Measurements from ENCODE around the gene ZNF609. TPM values are rescaled to one million over a fixed set of nuclear protein-coding genes. Genes with fewer than 3 reads are reported as not detected.
A peak's percentile ranks its signal among the peaks of the same experiment; 100 is the strongest.

ZNF609 gene
- total and polyA plus RNA-seq, 9 donors: 12.1 to 20.8 (median 16.9) TPM

GRCh38 chr15:64710676-64711428 is 250.5 kb downstream of the ZNF609 start:
- Histone ChIP-seq H3K36me3 (ENCODE audit: control insufficient read depth, insufficient read depth, low read length) (no peaks in the 10 kb centered on the region), H3K9me3 (replicated peaks; ENCODE audit: control insufficient read depth, low read depth, low read length) (no peaks in the 10 kb centered on the region), H3K27me3 (ENCODE audit: control insufficient read depth, insufficient read depth, low read length) (no peaks in the 10 kb centered on the region), H3K4me1 (ENCODE audit: control insufficient read depth, insufficient read depth, low read length) (no peaks in the 10 kb centered on the region), H3K27ac (ENCODE audit: low read length) (no peak overlapping the region), H3K4me3 (ENCODE audit: low read length) (no peak overlapping the region)
- WGBS (ENCODE audit: insufficient coverage): 91% methylated on average over 5 of the region's 7 CpGs
- DNase-seq: no peak

GRCh38 chr15:64712353-64712752 is 252.0 kb downstream of the ZNF609 start:
- Histone ChIP-seq H3K4me3 (ENCODE audit: low read length) (no peak overlapping the region), H3K27ac (ENCODE audit: low read length) (no peak overlapping the region), H3K4me1 (ENCODE audit: control insufficient read depth, insufficient read depth, low read length) (peaks cover 2% of the 10 kb centered on the region), H3K9me3 (replicated peaks; ENCODE audit: control insufficient read depth, low read depth, low read length) (no peaks in the 10 kb centered on the region), H3K36me3 (ENCODE audit: control insufficient read depth, insufficient read depth, low read length) (no peaks in the 10 kb centered on the region), H3K27me3 (ENCODE audit: control insufficient read depth, insufficient read depth, low read length) (no peaks in the 10 kb centered on the region)
- no CpG with 5 or more reads among the region's 2 CpGs for WGBS (ENCODE audit: insufficient coverage)
- no peak for DNase-seq

DNA sequence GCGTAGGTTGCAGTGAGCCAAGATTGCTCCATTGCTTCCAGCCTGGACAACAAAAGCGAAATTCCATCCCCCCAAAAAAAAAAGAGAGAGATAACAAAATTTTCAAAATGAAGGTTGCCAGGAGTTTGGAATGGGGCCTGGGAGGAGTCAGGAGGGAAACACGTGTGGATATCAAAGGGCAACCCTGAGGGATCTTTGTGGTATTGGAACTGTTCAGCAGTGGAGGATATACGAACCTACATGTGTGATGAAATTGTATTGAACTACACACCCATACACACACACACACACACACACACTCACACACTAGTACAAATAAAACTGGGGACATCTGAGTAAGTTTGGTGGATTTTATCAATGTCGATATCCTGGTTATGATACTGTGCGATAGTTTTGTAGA is 253.2 kb downstream of the ZNF609 start:
- no peak overlapping the region for H3K27ac ChIP-seq (ENCODE audit: low read length)
- H3K36me3 ChIP-seq (ENCODE audit: control insufficient read depth, insufficient read depth, low read length): no peaks in the 10 kb centered on the region
- no peak overlapping the region for H3K4me3 ChIP-seq (ENCODE audit: low read length)
- no peaks in the 10 kb centered on the region for H3K9me3 ChIP-seq (replicated peaks; ENCODE audit: control insufficient read depth, low read depth, low read length)
- WGBS (ENCODE audit: insufficient coverage): 100% methylated on average over 1 of the region's 6 CpGs
- no peaks in the 10 kb centered on the region for H3K27me3 ChIP-seq (ENCODE audit: control insufficient read depth, insufficient read depth, low read length)
- peaks cover 12% of the 10 kb centered on the region for H3K4me1 ChIP-seq (ENCODE audit: control insufficient read depth, insufficient read depth, low read length)
- DNase-seq: no peak

DNA sequence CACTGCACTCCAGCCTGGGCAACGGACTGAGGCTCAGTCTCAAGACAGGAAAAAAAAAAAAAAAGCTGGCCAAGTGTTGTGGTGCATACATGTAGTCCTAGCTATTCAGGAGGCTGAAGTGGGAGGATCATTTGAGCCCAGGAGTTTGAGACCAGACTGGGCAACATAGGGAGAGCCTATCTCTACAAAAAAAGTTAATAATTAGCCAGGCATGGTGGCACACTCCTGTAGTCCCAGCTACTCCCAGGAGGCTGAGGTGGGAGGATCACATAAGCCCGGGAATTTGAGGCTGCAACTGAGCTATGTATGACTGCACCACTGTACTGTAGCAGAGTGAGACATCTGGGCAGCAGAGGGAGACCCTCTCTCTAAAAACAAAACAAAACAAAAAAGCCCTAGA is 256.1 kb downstream of the ZNF609 start:
- 83% methylated on average over 1 of the region's 2 CpGs for WGBS (ENCODE audit: insufficient coverage)
- Histone ChIP-seq H3K9me3 (replicated peaks; ENCODE audit: control insufficient read depth, low read depth, low read length) (no peaks in the 10 kb centered on the region), H3K4me1 (ENCODE audit: control insufficient read depth, insufficient read depth, low read length) (peaks cover 19% of the 10 kb centered on the region), H3K36me3 (ENCODE audit: control insufficient read depth, insufficient read depth, low read length) (no peaks in the 10 kb centered on the region), H3K27ac (ENCODE audit: low read length) (no peak overlapping the region), H3K4me3 (ENCODE audit: low read length) (no peak overlapping the region), H3K27me3 (ENCODE audit: control insufficient read depth, insufficient read depth, low read length) (no peaks in the 10 kb centered on the region)
- DNase-seq: no peak

DNA sequence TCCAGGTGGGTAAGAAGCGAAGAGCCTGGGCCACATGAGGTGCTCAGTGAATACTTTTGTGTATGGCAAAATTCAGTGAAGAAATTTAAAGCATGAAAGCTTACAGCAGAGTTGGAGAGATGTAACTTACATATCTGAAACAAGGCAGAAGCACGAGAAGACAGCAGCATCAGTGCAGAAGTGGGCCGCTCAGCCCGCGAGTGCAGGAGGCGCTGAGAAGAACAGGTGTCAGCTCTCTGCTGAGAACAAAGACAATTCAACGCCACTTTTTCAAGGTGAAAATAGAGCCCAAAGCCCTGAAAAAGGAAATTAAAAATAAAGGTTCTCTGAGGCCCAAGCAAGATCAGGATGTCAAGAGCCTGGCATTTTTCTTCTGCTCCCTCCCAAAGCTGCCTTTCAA is 256.8 kb downstream of the ZNF609 start:
- Histone ChIP-seq H3K27me3 (ENCODE audit: control insufficient read depth, insufficient read depth, low read length) (no peaks in the 10 kb centered on the region), H3K4me1 (ENCODE audit: control insufficient read depth, insufficient read depth, low read length) (peaks cover 19% of the 10 kb centered on the region), H3K27ac (ENCODE audit: low read length) (peak overlapping the region; percentile 87), H3K4me3 (ENCODE audit: low read length) (no peak overlapping the region), H3K9me3 (replicated peaks; ENCODE audit: control insufficient read depth, low read depth, low read length) (no peaks in the 10 kb centered on the region), H3K36me3 (ENCODE audit: control insufficient read depth, insufficient read depth, low read length) (no peaks in the 10 kb centered on the region)
- 81% methylated on average over 6 of the region's 7 CpGs for WGBS (ENCODE audit: insufficient coverage)
- DNase-seq: no peak

GRCh38 chr15:64717735-64718495 is 257.5 kb downstream of the ZNF609 start:
- no peaks in the 10 kb centered on the region for H3K9me3 ChIP-seq (replicated peaks; ENCODE audit: control insufficient read depth, low read depth, low read length)
- no peak for DNase-seq
- H3K36me3 ChIP-seq (ENCODE audit: control insufficient read depth, insufficient read depth, low read length): no peaks in the 10 kb centered on the region
- H3K27me3 ChIP-seq (ENCODE audit: control insufficient read depth, insufficient read depth, low read length): no peaks in the 10 kb centered on the region
- WGBS (ENCODE audit: insufficient coverage): 51% methylated on average over 13 of the region's 18 CpGs
- no peak overlapping the region for H3K4me3 ChIP-seq (ENCODE audit: low read length)
- peak overlapping the region; percentile 87 for H3K27ac ChIP-seq (ENCODE audit: low read length)
- peaks cover 19% of the 10 kb centered on the region for H3K4me1 ChIP-seq (ENCODE audit: control insufficient read depth, insufficient read depth, low read length)

- WGBS (ENCODE audit: insufficient coverage): 81% methylated on average over 2 of the region's 3 CpGs
- Histone ChIP-seq H3K27me3 (ENCODE audit: control insufficient read depth, insufficient read depth, low read length) (no peaks in the 10 kb centered on the region), H3K27ac (ENCODE audit: low read length) (no peak overlapping the region), H3K36me3 (ENCODE audit: control insufficient read depth, insufficient read depth, low read length) (no peaks in the 10 kb centered on the region), H3K4me3 (ENCODE audit: low read length) (no peak overlapping the region), H3K4me1 (ENCODE audit: control insufficient read depth, insufficient read depth, low read length) (peaks cover 19% of the 10 kb centered on the region), H3K9me3 (replicated peaks; ENCODE audit: control insufficient read depth, low read depth, low read length) (no peaks in the 10 kb centered on the region)
- no peak for DNase-seq
Measured at GRCh38 chr15:64720188-64720587, 259.8 kb downstream of the ZNF609 start.

- no peaks in the 10 kb centered on the region for H3K9me3 ChIP-seq (replicated peaks; ENCODE audit: control insufficient read depth, low read depth, low read length)
- no peak for DNase-seq
- H3K27ac ChIP-seq (ENCODE audit: low read length): no peak overlapping the region
- H3K4me3 ChIP-seq (ENCODE audit: low read length): no peak overlapping the region
- no peaks in the 10 kb centered on the region for H3K36me3 ChIP-seq (ENCODE audit: control insufficient read depth, insufficient read depth, low read length)
- no peaks in the 10 kb centered on the region for H3K27me3 ChIP-seq (ENCODE audit: control insufficient read depth, insufficient read depth, low read length)
- H3K4me1 ChIP-seq (ENCODE audit: control insufficient read depth, insufficient read depth, low read length): peaks cover 2% of the 10 kb centered on the region
- WGBS (ENCODE audit: insufficient coverage): 69% methylated on average over 4 of the region's 5 CpGs
Measured at GRCh38 chr15:64730151-64730550, 269.8 kb downstream of the ZNF609 start.

DNA sequence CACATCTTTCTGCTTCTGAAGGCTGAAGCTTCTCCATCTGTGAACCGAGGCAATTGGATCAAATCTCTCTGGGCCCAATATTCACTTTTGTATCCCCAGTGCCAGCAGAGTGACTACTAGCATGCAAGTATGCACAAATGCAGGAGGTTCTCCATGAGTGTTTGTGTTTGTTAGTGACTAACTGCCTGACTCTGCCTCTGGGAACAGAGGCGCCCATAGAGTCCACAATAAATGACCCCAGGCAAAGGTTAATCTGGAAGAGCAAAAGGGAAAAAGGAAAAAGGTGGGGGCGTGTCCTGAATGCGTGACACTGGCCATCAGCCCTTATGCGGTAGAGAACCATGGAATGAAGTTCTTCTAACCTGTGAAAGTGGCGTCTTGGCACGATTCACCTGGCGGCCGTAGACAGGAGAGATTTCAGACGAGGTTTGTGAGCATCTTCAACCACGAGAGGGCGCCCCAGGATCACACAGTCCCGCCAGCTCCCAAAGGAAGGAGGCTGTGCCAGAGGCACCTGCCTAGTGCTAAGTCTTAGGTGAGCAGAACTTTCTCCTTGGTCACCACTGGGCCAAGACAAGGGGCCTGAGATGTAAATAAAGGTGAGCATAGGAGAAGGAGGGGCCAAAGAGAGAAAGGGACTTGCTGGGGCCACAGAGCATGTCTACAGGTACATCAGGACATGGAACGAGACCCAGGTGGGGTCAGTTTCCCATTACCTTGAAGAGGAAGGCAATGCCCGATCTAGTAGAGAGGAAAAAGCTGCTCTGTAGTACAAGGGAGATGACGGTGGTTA is 270.8 kb downstream of the ZNF609 start:
- H3K4me3 ChIP-seq (ENCODE audit: low read length): no peak overlapping the region

GRCh38 chr15:64731805-64732151 is 271.4 kb downstream of the ZNF609 start:
- H3K36me3 ChIP-seq (ENCODE audit: control insufficient read depth, insufficient read depth, low read length): no peaks in the 10 kb centered on the region
- no peak overlapping the region for H3K27ac ChIP-seq (ENCODE audit: low read length)
- H3K9me3 ChIP-seq (replicated peaks; ENCODE audit: control insufficient read depth, low read depth, low read length): no peaks in the 10 kb centered on the region
- 54% methylated on average over 5 of the region's 9 CpGs for WGBS (ENCODE audit: insufficient coverage)
- H3K4me3 ChIP-seq (ENCODE audit: low read length): no peak overlapping the region
- H3K27me3 ChIP-seq (ENCODE audit: control insufficient read depth, insufficient read depth, low read length): no peaks in the 10 kb centered on the region
- DNase-seq: no peak
- peaks cover 2% of the 10 kb centered on the region for H3K4me1 ChIP-seq (ENCODE audit: control insufficient read depth, insufficient read depth, low read length)

More for the DNA sequence above, 270.8 kb downstream of the ZNF609 start:
- no peaks in the 10 kb centered on the region for H3K36me3 ChIP-seq (ENCODE audit: control insufficient read depth, insufficient read depth, low read length)
- peaks cover 2% of the 10 kb centered on the region for H3K4me1 ChIP-seq (ENCODE audit: control insufficient read depth, insufficient read depth, low read length)
- H3K27ac ChIP-seq (ENCODE audit: low read length): no peak overlapping the region
- WGBS (ENCODE audit: insufficient coverage): 22% methylated on average over 15 of the region's 16 CpGs
- no peaks in the 10 kb centered on the region for H3K27me3 ChIP-seq (ENCODE audit: control insufficient read depth, insufficient read depth, low read length)
- no peaks in the 10 kb centered on the region for H3K9me3 ChIP-seq (replicated peaks; ENCODE audit: control insufficient read depth, low read depth, low read length)
- DNase-seq: peak; percentile 82
